Left ventricle myocardium inferior (tissue), 1 donor: Measurements from ENCODE around the gene PIGQ. TPM values are rescaled to one million over a fixed set of nuclear protein-coding genes. Genes with fewer than 3 reads are reported as not detected.

Experiments
- DNase-seq: peaks from one replicate; pipeline ENCODE4 v3.0.0-alpha.2; 2020
- H3K27ac ChIP-seq: fragments of 200-600 bp; replicated peaks from 2 replicates; pipeline ENCODE4 v1.8.0; 2021
- H3K27me3 ChIP-seq: fragments of 200-600 bp; 2 replicates; pipeline ENCODE4 v1.8.0; 2021; ENCODE audit warnings: low read depth
- H3K36me3 ChIP-seq: fragments of 200-600 bp; 2 replicates; pipeline ENCODE4 v1.8.0; 2021
- H3K4me1 ChIP-seq: fragments of 200-600 bp; 2 replicates; pipeline ENCODE4 v1.8.0; 2021
- H3K4me3 ChIP-seq: fragments of 200-600 bp; 2 replicates; pipeline ENCODE4 v1.8.0; 2021; ENCODE audit warnings: mild to moderate bottlenecking, moderate library complexity
- H3K9me3 ChIP-seq: fragments of 200-600 bp; replicated peaks from 2 replicates; pipeline ENCODE4 v1.8.0; 2021
- intact Hi-C: fragments of 100-400 bp; cut with micrococcal nuclease; formaldehyde crosslinking; loops from one replicate; pipeline ENCODE4 v1.11.0; 2022
- total RNA-seq: library from RNA; stranded (reverse); fragmentation: NEBNext Ultra II Directional; extraction: Animal tissue kit (Norgen Biotek cat#: 25700); gene quantifications from one replicate; pipeline ENCODE4 v1.2.1, GENCODE V29; 2021
- TF ChIP-seq, protein P1 (sequence below): fragments of 200-600 bp; IDR thresholded peaks from 2 replicates; pipeline ENCODE4 v1.8.0; 2021; ENCODE audit warnings: antibody characterized with exemption, mild to moderate bottlenecking, borderline replicate concordance
- donor health status: DM: no; HTN: yes; CAD: no; lungs with severe emphysema.

PIGQ gene
- total RNA-seq, 1 donor from 2014 or later: 21.4 TPM

GRCh38 chr16:606656-607307 is 37.0 kb downstream of the PIGQ start:
- Histone ChIP-seq H3K4me3 (no peak overlapping the region), H3K9me3 (peaks cover 6% of the 10 kb centered on the region), H3K27ac (no peak overlapping the region), H3K36me3 (no peaks in the 10 kb centered on the region), H3K27me3 (no peaks in the 10 kb centered on the region), H3K4me1 (peaks cover 3% of the 10 kb centered on the region)
- TF ChIP-seq, protein P1, sequence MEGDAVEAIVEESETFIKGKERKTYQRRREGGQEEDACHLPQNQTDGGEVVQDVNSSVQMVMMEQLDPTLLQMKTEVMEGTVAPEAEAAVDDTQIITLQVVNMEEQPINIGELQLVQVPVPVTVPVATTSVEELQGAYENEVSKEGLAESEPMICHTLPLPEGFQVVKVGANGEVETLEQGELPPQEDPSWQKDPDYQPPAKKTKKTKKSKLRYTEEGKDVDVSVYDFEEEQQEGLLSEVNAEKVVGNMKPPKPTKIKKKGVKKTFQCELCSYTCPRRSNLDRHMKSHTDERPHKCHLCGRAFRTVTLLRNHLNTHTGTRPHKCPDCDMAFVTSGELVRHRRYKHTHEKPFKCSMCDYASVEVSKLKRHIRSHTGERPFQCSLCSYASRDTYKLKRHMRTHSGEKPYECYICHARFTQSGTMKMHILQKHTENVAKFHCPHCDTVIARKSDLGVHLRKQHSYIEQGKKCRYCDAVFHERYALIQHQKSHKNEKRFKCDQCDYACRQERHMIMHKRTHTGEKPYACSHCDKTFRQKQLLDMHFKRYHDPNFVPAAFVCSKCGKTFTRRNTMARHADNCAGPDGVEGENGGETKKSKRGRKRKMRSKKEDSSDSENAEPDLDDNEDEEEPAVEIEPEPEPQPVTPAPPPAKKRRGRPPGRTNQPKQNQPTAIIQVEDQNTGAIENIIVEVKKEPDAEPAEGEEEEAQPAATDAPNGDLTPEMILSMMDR: no peak
- intact Hi-C loops: no loop called here
- DNase-seq: no peak

- Histone ChIP-seq H3K4me3 (no peak overlapping the region), H3K27ac (no peak overlapping the region), H3K36me3 (no peaks in the 10 kb centered on the region), H3K9me3 (peaks cover 6% of the 10 kb centered on the region), H3K4me1 (peaks cover 3% of the 10 kb centered on the region), H3K27me3 (no peaks in the 10 kb centered on the region)
- intact Hi-C loops: no loop called here
- TF ChIP-seq, protein P1: no peak
- no peak for DNase-seq
These were observed 38.3 kb downstream of the PIGQ start for GRCh38 chr16:608019-608418.

- Histone ChIP-seq H3K4me3 (no peak overlapping the region), H3K36me3 (no peaks in the 10 kb centered on the region), H3K4me1 (peaks cover 3% of the 10 kb centered on the region), H3K9me3 (peaks cover 6% of the 10 kb centered on the region), H3K27me3 (no peaks in the 10 kb centered on the region), H3K27ac (no peak overlapping the region)
- intact Hi-C loops: no loop called here
- DNase-seq: no peak
- TF ChIP-seq, protein P1: no peak
These were observed 39.5 kb downstream of the PIGQ start for GRCh38 chr16:609316-609715.

GRCh38 chr16:609984-610383 is 40.2 kb downstream of the PIGQ start:
- H3K27ac ChIP-seq: no peak overlapping the region
- TF ChIP-seq, protein P1: no peak

DNA sequence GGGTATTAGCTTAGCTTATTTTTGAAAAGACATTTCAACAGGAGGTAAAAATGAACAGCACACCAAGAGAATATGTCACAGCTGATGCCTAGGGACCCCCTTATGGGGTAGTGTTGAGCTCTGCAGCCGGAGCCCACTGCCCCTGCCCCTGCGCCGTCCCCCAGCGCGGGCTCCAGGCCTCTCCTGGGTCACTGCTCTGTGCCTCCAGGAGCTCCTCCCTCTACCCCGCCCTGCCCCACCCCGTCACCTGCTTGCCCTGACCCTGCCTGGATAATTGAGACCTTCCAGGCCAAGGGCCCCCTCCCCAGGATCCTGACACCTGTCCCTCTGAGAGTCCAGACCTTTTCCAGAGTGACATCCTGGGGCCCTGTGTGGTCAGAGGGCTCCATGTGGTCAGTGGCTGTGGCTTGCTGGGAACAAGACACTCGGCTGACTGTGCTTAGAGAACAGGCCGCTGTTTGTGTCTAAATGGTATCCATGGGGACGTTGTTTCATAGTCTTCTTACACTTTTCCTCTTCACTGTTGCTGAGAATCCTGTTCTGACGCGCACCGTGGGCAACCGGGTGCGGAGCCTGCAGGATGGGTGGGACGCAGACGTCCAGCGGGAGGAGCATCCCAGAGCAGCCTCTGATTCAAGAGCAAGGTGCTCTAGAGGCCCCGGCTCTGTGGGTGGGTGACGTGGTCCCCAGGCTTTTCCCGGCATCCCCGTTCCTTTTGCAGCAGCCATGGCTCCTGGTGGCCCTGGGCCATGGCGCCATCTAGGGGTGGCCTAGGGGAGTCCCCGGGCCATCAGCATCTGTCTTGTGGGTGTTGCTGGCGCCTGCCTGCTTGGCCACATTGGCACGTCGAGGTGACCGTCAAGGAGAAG is 41.0 kb downstream of the PIGQ start:
- no peak for DNase-seq
- Histone ChIP-seq H3K27ac (no peak overlapping the region), H3K4me1 (peaks cover 3% of the 10 kb centered on the region), H3K36me3 (no peaks in the 10 kb centered on the region), H3K4me3 (no peak overlapping the region), H3K27me3 (no peaks in the 10 kb centered on the region), H3K9me3 (no peaks in the 10 kb centered on the region)
- intact Hi-C loops: no loop called here
- TF ChIP-seq, protein P1: peak; percentile 75

More at GRCh38 chr16:609984-610383, 40.2 kb downstream of the PIGQ start:
- Histone ChIP-seq H3K4me1 (peaks cover 3% of the 10 kb centered on the region), H3K4me3 (no peak overlapping the region), H3K36me3 (no peaks in the 10 kb centered on the region), H3K9me3 (peaks cover 4% of the 10 kb centered on the region), H3K27me3 (no peaks in the 10 kb centered on the region)
- intact Hi-C loops: no loop called here
- DNase-seq: no peak
